Calu3 (cell line): ENCODE results near the gene HNF1B. TPM values are rescaled to one million over a fixed set of nuclear protein-coding genes. Genes with fewer than 3 reads are reported as not detected.

Experiments
- BruUV-seq: library from RNA; stranded (reverse); fragments of 400-500 nt; replicated peaks from 2 replicates; lab custom pipeline; 2021; lab: Mats Ljungman, UMichigan
- CTCF ChIA-PET: fragments of 300-600 bp; sonication (Branson Sonifier 250); formaldehyde crosslinking; loops from one replicate; lab custom pipeline; 2022; ENCODE audit warnings: antibody characterized with exemption; lab: Charles Lee
- DNase-seq: peaks from one replicate; pipeline ENCODE4 v3.0.0; 2022
- H3K27ac Mint-ChIP-seq: one replicate; pipeline ENCODE4 v1.8.0; 2022; ENCODE audit warnings: mixed read lengths; ENCODE audit not compliant: unreplicated experiment
- H3K27me3 Mint-ChIP-seq: one replicate; pipeline ENCODE4 v1.8.0; 2022; ENCODE audit warnings: mixed read lengths; ENCODE audit not compliant: unreplicated experiment
- H3K36me3 Mint-ChIP-seq: one replicate; pipeline ENCODE4 v1.8.0; 2022; ENCODE audit warnings: mild to moderate bottlenecking, moderate library complexity, mixed read lengths; ENCODE audit not compliant: insufficient read depth, unreplicated experiment
- H3K4me1 Mint-ChIP-seq: one replicate; pipeline ENCODE4 v1.8.0; 2022; ENCODE audit warnings: mild to moderate bottlenecking, low read depth, mixed read lengths; ENCODE audit not compliant: unreplicated experiment
- H3K4me3 Mint-ChIP-seq: one replicate; pipeline ENCODE4 v1.8.0; 2022; ENCODE audit warnings: mild to moderate bottlenecking, low read depth, moderate library complexity, mixed read lengths; ENCODE audit not compliant: unreplicated experiment
- H3K9me3 Mint-ChIP-seq: one replicate; pipeline ENCODE4 v1.8.0; 2022; ENCODE audit warnings: low read depth, mixed read lengths; ENCODE audit not compliant: unreplicated experiment
- intact Hi-C: fragments of 100-400 bp; cut with micrococcal nuclease; formaldehyde crosslinking; loops from one replicate; pipeline ENCODE4 v1.10.0; 2022; ENCODE audit not compliant: unreplicated experiment
- total RNA-seq: library from RNA; stranded (reverse); gene quantifications from 2 replicates; pipeline ENCODE4 v1.2.3, GENCODE V29; 2022
- TF ChIP-seq, protein P1 (sequence below): fragments of 200-600 bp; IDR thresholded peaks from one replicate; pipeline ENCODE4 v1.8.0; 2022; ENCODE audit warnings: antibody characterized with exemption; ENCODE audit not compliant: unreplicated experiment

The HNF1B gene
- total RNA-seq, 1 experiment from 2014 or later: 127 TPM

DNA sequence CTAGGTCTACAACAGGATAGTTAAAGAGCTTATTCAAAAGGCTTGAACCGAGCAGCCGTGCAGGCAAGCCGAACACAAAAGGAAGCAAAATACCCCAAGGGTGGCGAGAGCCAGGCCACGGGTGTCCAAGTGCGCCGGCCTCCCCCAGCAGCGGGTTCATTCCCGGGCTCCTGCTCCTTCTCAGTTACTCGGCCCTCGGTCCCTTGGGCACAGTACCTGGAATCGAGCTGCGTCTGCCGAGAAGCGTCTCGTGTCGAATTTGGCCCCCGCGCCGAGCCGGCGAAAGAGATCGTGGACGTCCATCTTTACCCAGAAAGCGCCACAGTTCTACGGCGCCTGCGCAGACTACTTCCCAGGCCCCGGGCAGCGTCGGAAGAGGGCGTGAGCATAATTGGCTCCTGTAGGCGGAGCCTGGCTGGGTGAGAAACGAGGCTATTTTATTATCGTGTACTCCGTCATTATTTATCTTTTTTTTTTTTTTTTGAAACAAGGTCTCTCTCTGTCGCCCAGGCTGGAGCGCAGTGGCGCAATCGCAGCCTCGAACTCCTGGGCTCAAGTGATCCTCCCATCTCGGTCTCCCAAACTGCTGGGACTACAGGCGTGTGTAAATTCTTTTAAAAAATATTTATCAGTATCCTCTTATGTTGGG lies 101.6 kb downstream of the HNF1B start, which contains the start of gene DDX52:
DDX52 (minus strand) TSS at position 329 of the 649 bp plus-strand sequence; CDS start at position 303, 26 bp downstream.
- CTCF ChIA-PET: interaction anchor here (0.7 to 3.5 kb wide), 7 partner anchors 26 to 173 kb away, joined by 3 to 23 read pairs (median 3); partner anchors contain the start of gene SYNRG
- no TSS peak for BruUV-seq
- intact Hi-C loops: no loop called here
- H3K36me3 Mint-ChIP-seq: peaks cover 53% of the 10 kb centered on the region
- H3K4me3 Mint-ChIP-seq: peak within 1 kb of the TSS; percentile 86
- H3K27me3 Mint-ChIP-seq: peaks cover 7% of the 10 kb centered on the region
- TF ChIP-seq, protein P1, sequence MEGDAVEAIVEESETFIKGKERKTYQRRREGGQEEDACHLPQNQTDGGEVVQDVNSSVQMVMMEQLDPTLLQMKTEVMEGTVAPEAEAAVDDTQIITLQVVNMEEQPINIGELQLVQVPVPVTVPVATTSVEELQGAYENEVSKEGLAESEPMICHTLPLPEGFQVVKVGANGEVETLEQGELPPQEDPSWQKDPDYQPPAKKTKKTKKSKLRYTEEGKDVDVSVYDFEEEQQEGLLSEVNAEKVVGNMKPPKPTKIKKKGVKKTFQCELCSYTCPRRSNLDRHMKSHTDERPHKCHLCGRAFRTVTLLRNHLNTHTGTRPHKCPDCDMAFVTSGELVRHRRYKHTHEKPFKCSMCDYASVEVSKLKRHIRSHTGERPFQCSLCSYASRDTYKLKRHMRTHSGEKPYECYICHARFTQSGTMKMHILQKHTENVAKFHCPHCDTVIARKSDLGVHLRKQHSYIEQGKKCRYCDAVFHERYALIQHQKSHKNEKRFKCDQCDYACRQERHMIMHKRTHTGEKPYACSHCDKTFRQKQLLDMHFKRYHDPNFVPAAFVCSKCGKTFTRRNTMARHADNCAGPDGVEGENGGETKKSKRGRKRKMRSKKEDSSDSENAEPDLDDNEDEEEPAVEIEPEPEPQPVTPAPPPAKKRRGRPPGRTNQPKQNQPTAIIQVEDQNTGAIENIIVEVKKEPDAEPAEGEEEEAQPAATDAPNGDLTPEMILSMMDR: peak; percentile 36
- H3K4me1 Mint-ChIP-seq: peaks cover 39% of the 10 kb centered on the region
- DNase-seq: peak; percentile 99
- H3K9me3 Mint-ChIP-seq: no peaks in the 10 kb centered on the region
- peak within 1 kb of the TSS; percentile 87 for H3K27ac Mint-ChIP-seq

DNA sequence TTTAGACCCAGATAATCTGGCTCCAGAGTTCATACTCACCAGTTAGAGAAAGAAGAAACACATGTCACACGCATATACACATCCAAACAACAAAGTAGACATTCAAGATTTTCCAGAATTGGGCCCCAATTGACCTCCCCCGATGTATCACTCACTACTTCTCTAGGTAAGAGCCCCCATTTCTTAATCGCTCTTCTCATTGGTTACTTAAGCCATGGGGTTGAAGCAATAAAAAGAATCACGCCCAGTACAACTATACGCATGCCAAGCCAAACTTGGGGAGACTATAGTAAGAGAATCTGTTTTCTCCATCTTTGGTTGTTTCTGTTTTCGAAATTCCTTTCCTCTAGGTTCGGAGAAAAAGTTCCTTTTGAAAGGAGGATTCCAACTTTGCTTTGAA lies 102.2 kb downstream of the HNF1B start:
- H3K4me3 Mint-ChIP-seq: peak overlapping the region; percentile 86
- TSS peak; percentile 67 for BruUV-seq
- peaks cover 7% of the 10 kb centered on the region for H3K27me3 Mint-ChIP-seq
- DNase-seq: no peak
- H3K36me3 Mint-ChIP-seq: peaks cover 58% of the 10 kb centered on the region
- intact Hi-C loops: no loop called here
- TF ChIP-seq, protein P1: no peak
- peak overlapping the region; percentile 87 for H3K27ac Mint-ChIP-seq
- peaks cover 34% of the 10 kb centered on the region for H3K4me1 Mint-ChIP-seq
- no peaks in the 10 kb centered on the region for H3K9me3 Mint-ChIP-seq
- CTCF ChIA-PET: interaction anchor here (0.5 to 3.5 kb wide), 3 partner anchors 33 to 326 kb away, joined by 4 to 23 read pairs (median 7); partner anchors contain the start of gene SYNRG

DNA sequence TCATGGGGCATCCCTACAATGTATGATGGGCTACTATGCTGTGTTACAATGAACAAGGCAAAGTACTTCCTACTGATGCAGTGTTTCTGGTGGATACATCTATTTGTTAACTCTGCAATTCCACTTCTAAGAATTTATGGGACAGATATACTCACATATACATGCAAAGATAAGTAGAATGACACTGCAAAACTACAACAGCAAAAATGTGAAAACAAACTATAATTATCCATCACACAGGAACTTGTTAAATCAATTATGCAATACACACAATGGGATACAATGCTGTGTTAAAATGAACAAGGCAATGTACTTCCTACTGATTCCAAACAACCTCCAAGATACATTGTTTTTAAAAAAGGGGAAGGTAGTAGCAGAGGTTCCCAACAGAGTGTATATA lies 104.8 kb downstream of the HNF1B start:
- H3K27me3 Mint-ChIP-seq: peaks cover under 1% of the 10 kb centered on the region
- CTCF ChIA-PET: interaction anchor here (0.6 to 1.1 kb wide), 5 partner anchors 8 to 1513 kb away, joined by 3 to 6 read pairs (median 3); no protein-coding TSS in a partner anchor
- TF ChIP-seq, protein P1: no peak
- peaks cover 34% of the 10 kb centered on the region for H3K4me1 Mint-ChIP-seq
- intact Hi-C loops: no loop called here
- no peaks in the 10 kb centered on the region for H3K9me3 Mint-ChIP-seq
- no peak for DNase-seq
- no TSS peak for BruUV-seq
- peak overlapping the region; percentile 8 for H3K27ac Mint-ChIP-seq
- peak overlapping the region; percentile 1 for H3K4me3 Mint-ChIP-seq
- H3K36me3 Mint-ChIP-seq: peaks cover 75% of the 10 kb centered on the region

DNA sequence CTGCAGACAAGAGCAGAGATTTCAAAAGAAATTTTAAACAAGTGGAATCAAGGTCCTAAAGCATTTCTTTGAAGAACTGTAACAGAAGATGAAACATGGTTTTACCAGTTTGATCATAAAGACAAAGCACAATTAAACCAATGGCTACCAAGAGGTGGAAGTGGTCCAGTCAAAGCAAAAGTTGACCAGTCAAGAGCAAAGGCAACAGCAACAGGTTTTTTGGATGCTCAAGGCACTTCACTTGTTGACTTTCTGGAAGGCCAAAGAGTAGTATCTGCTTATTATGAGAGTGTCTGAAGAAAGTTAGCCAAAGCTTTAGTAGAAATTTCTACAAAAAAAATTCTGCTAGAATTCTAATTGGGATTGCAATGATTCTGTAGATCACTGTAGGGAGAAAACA lies 106.9 kb downstream of the HNF1B start:
- H3K4me1 Mint-ChIP-seq: peaks cover 19% of the 10 kb centered on the region
- no peak overlapping the region for H3K4me3 Mint-ChIP-seq
- no peak overlapping the region for H3K27ac Mint-ChIP-seq
- no peaks in the 10 kb centered on the region for H3K27me3 Mint-ChIP-seq
- BruUV-seq: no TSS peak
- DNase-seq: no peak
- no peaks in the 10 kb centered on the region for H3K9me3 Mint-ChIP-seq
- peaks cover 79% of the 10 kb centered on the region for H3K36me3 Mint-ChIP-seq
- CTCF ChIA-PET: no interaction called here
- TF ChIP-seq, protein P1: no peak
- intact Hi-C loops: no loop called here

Other genes with a start within 250 kb of the HNF1B start
- gene SYNRG, start 135.6 kb downstream of the HNF1B start, total RNA-seq: 127 and 130 TPM in 2 replicates
- 137 and 141 TPM in 2 replicates for gene DDX52, start 101.6 kb downstream of the HNF1B start, total RNA-seq
- gene TBC1D3K, start 179.4 kb upstream of the HNF1B start, total RNA-seq: not detected in 2 replicates
- gene TBC1D3L, start 244.0 kb upstream of the HNF1B start, total RNA-seq: 147 and 156 TPM in 2 replicates